IMR-90 (cell line): ENCODE data around the gene SAMD8. TPM values are rescaled to one million over a fixed set of nuclear protein-coding genes. Genes with fewer than 3 reads are reported as not detected.

Experiments
- ATAC-seq: fragments of 200-7000 bp; cut with Tn5 transposase; 2 replicates; pipeline ENCODE4 v1.9.1; 2020; ENCODE audit warnings: low read depth, mild to moderate bottlenecking, moderate library complexity
- BruUV-seq: library from RNA; stranded (reverse); fragments of 400-500 nt; replicated peaks from 2 replicates; lab custom pipeline; 2021; lab: Mats Ljungman, UMichigan
- CTCF ChIA-PET: fragments of 300-600 bp; formaldehyde crosslinking; extraction: SDS; loops from one replicate; lab custom pipeline; 2021; ENCODE audit warnings: antibody characterized with exemption; lab: Yijun Ruan, JAX
- POLR2A ChIA-PET: fragments of 300-600 bp; sonication (Branson Sonifier 250); formaldehyde crosslinking; loops from one replicate; lab custom pipeline; 2022; ENCODE audit warnings: antibody characterized with exemption; ENCODE audit not compliant: unreplicated experiment; lab: Charles Lee
- DNase-seq: peaks from one replicate; pipeline ENCODE4 v3.0.0; 2013
- H2AFZ ChIP-seq: replicated peaks from 2 replicates; pipeline ENCODE3; 2013; ENCODE audit warnings: low read length, mild to moderate bottlenecking; ENCODE audit not compliant: poor library complexity
- H2AK5ac ChIP-seq: 2 replicates; pipeline ENCODE4 v1.6.1; 2013; ENCODE audit warnings: low read depth, low read length, inconsistent platforms
- H2AK9ac ChIP-seq: replicated peaks from 2 replicates; pipeline ENCODE3; 2013; ENCODE audit warnings: mild to moderate bottlenecking, low read depth, low read length, moderate library complexity; ENCODE audit not compliant: poor library complexity
- H2BK120ac ChIP-seq: 2 replicates; pipeline ENCODE4 v1.6.1; 2013; ENCODE audit warnings: low read depth, low read length, inconsistent platforms
- H2BK15ac ChIP-seq: 3 replicates; pipeline ENCODE4 v1.6.1; 2013; ENCODE audit warnings: low read depth, low read length, inconsistent platforms
- H2BK20ac ChIP-seq: 2 replicates; pipeline ENCODE4 v1.6.1; 2013; ENCODE audit warnings: low read depth, mild to moderate bottlenecking, inconsistent platforms, low read length, moderate library complexity
- H2BK5ac ChIP-seq: 2 replicates; pipeline ENCODE4 v1.6.1; 2013; ENCODE audit warnings: mild to moderate bottlenecking, low read depth, low read length, inconsistent platforms; ENCODE audit not compliant: poor library complexity, severe bottlenecking
- H3K14ac ChIP-seq: replicated peaks from 2 replicates; pipeline ENCODE4 v1.6.1; 2013; ENCODE audit warnings: low read depth, low read length, inconsistent platforms
- H3K18ac ChIP-seq: 2 replicates; pipeline ENCODE4 v1.6.1; 2013; ENCODE audit warnings: low read depth, low read length, control low read depth
- H3K23ac ChIP-seq: 2 replicates; pipeline ENCODE4 v1.6.1; 2013; ENCODE audit warnings: low read depth, low read length, inconsistent platforms
- H3K27ac ChIP-seq: 2 replicates; pipeline ENCODE4 v1.5.1; 2013; ENCODE audit warnings: mild to moderate bottlenecking, control low read depth, low read length; ENCODE audit not compliant: insufficient read depth
- H3K27me3 ChIP-seq: 2 replicates; pipeline ENCODE4 v1.6.1; 2013; ENCODE audit warnings: low read length; ENCODE audit not compliant: control insufficient read depth, insufficient read depth
- H3K36me3 ChIP-seq: 2 replicates; pipeline ENCODE4 v1.6.1; 2013; ENCODE audit warnings: low read length, mixed read lengths; ENCODE audit not compliant: control insufficient read depth, insufficient read depth
- H3K4ac ChIP-seq: 2 replicates; pipeline ENCODE4 v1.6.1; 2013; ENCODE audit warnings: low read depth, low read length, inconsistent platforms
- H3K4me1 ChIP-seq: 2 replicates; pipeline ENCODE4 v1.6.1; 2013; ENCODE audit warnings: low read length, mixed read lengths; ENCODE audit not compliant: control insufficient read depth, insufficient read depth
- H3K4me2 ChIP-seq: 2 replicates; pipeline ENCODE4 v1.6.1; 2013; ENCODE audit warnings: low read depth, mild to moderate bottlenecking, control low read depth, low read length, moderate library complexity
- H3K4me3 ChIP-seq: 2 replicates; pipeline ENCODE4 v1.5.1; 2013; ENCODE audit warnings: low read depth, mild to moderate bottlenecking, control low read depth, low read length, moderate library complexity; ENCODE audit not compliant: insufficient read depth
- H3K56ac ChIP-seq: 2 replicates; pipeline ENCODE4 v1.6.1; 2013; ENCODE audit warnings: low read length, inconsistent platforms; ENCODE audit not compliant: insufficient read depth; ENCODE audit errors: extremely low read depth
- H3K79me1 ChIP-seq, 2 experiments: 2 replicates each; pipeline ENCODE4 v1.6.1; 2013; ENCODE audit warnings: low read length in 2 of 2, inconsistent platforms in 1 of 2, low read depth in 1 of 2
- H3K9ac ChIP-seq: 2 replicates; pipeline ENCODE4 v1.6.1; 2013; ENCODE audit warnings: low read depth, low read length, control low read depth
- H3K9me1 ChIP-seq: 2 replicates; pipeline ENCODE4 v1.6.1; 2013; ENCODE audit warnings: low read length, inconsistent platforms; ENCODE audit not compliant: insufficient read depth
- H3K9me3 ChIP-seq: 2 replicates; pipeline ENCODE4 v1.6.1; 2013; ENCODE audit warnings: low read length; ENCODE audit not compliant: control insufficient read depth, insufficient read depth
- H4K20me1 ChIP-seq: 2 replicates; pipeline ENCODE4 v1.6.1; 2013; ENCODE audit warnings: low read length, inconsistent platforms; ENCODE audit not compliant: insufficient read depth
- H4K5ac ChIP-seq: 2 replicates; pipeline ENCODE4 v1.6.1; 2013; ENCODE audit warnings: mild to moderate bottlenecking, low read depth, low read length, control low read depth
- H4K8ac ChIP-seq, 2 experiments: 2 replicates each; pipeline ENCODE4 v1.6.1; 2013; ENCODE audit warnings: low read depth in 2 of 2, low read length in 2 of 2, control low read depth in 1 of 2, inconsistent platforms in 1 of 2
- H4K91ac ChIP-seq: 2 replicates; pipeline ENCODE4 v1.6.1; 2013; ENCODE audit warnings: low read depth, low read length, inconsistent platforms; ENCODE audit not compliant: insufficient read depth
- BHLHE40 ChIP-seq: fragments of 150-350 bp; IDR thresholded peaks from 2 replicates; pipeline ENCODE4 v1.6.1; 2016; ENCODE audit warnings: mild to moderate bottlenecking, low read depth, low read length
- CTCF ChIP-seq: conservative IDR thresholded peaks from 2 replicates; pipeline ENCODE4 v1.5.1; 2012; ENCODE audit warnings: mild to moderate bottlenecking, low read depth, low read length, improper control_type of control experiment
- MAFK ChIP-seq: IDR thresholded peaks from 2 replicates; pipeline ENCODE4 v1.6.1; 2012; ENCODE audit warnings: low read depth, low read length, improper control_type of control experiment
- MXI1 ChIP-seq: IDR thresholded peaks from 2 replicates; pipeline ENCODE4 v1.6.1; 2012; ENCODE audit warnings: low read depth, mild to moderate bottlenecking, low read length, moderate library complexity, borderline replicate concordance
- RFX5 ChIP-seq: IDR thresholded peaks from 2 replicates; pipeline ENCODE4 v1.8.0; 2012; ENCODE audit warnings: low read depth, mild to moderate bottlenecking, low read length, moderate library complexity
- SMC3 ChIP-seq: fragments of 150-350 bp; IDR thresholded peaks from 2 replicates; pipeline ENCODE4 v1.6.1; 2016; ENCODE audit warnings: low read depth, mild to moderate bottlenecking, antibody characterized with exemption, low read length, moderate library complexity
- WGBS, 2 experiments: methylation state at CpG; one replicate each; pipeline versions ENCODE4 v1.1.5 to v1.1.7; 2013; ENCODE audit warnings: missing lambda C conversion rate in 2 of 2; ENCODE audit not compliant: insufficient read length in 1 of 2; ENCODE audit errors: extremely low coverage in 2 of 2; 5-methylcytosine and 5-hydroxymethylcytosine counted together
- dilution Hi-C: fragments of 300-500 bp; cut with HindIII; formaldehyde crosslinking; loops from one replicate; pipeline ENCODE4 v1.14.3; 2018; ENCODE audit warnings: low sequenced_read_pairs; ENCODE audit not compliant: unreplicated experiment
- in situ Hi-C: fragments of 300-500 bp; cut with MboI; formaldehyde crosslinking; loops from 3 replicates; pipeline ENCODE4 v1.14.3; 2019; ENCODE audit warnings: low sequenced_read_pairs, inconsistent platforms, mixed read lengths
- intact Hi-C: fragments of 100-400 bp; cut with micrococcal nuclease; formaldehyde crosslinking; loops from 2 replicates; pipeline ENCODE4 v1.10.0; 2022
- polyA plus RNA-seq, 3 experiments: library from polyadenylated mRNA; depleted of rRNA; stranded (reverse); fragments of >200 nt; gene quantifications; 2 replicates each; pipeline ENCODE4 v1.2.3, GENCODE V29; 2012; ENCODE audit warnings: low replicate concordance in 1 of 3
- total RNA-seq: library from RNA; depleted of rRNA; stranded (reverse); fragments of >200 nt; gene quantifications from 2 replicates; pipeline ENCODE4 v1.2.3, GENCODE V29; 2012

The SAMD8 gene
- total and polyA plus RNA-seq, 2 of the 4 experiments (the other 2 are of a cell fraction): 10.1 to 28.7 TPM

- H3K14ac ChIP-seq: no peak overlapping the region
- POLR2A ChIA-PET: no interaction called here
- no peak overlapping the region for H3K23ac ChIP-seq
- H3K4me1 ChIP-seq: peaks cover 9% of the 10 kb centered on the region; the same call in 1 of the 2 replicates
- no peaks in the 10 kb centered on the region for H4K20me1 ChIP-seq
- H3K27me3 ChIP-seq: peaks cover 2% of the 10 kb centered on the region; the same call in 1 of the 2 replicates
- peak overlapping the region; percentile 11; the same call in 1 of the 2 replicates for H3K18ac ChIP-seq
- TF ChIP-seq BHLHE40: no peak
- no peak for TF ChIP-seq SMC3
- TF ChIP-seq CTCF: no peak
- TF ChIP-seq MXI1: no peak
- no peak for TF ChIP-seq MAFK
- no peak for TF ChIP-seq RFX5
- H2BK20ac ChIP-seq: no peak overlapping the region
- H4K91ac ChIP-seq: no peak overlapping the region
- H3K4ac ChIP-seq: no peak overlapping the region
- no peak overlapping the region for H3K4me3 ChIP-seq
- dilution Hi-C loops: no loop called here
- H3K27ac ChIP-seq: peak overlapping the region; percentile 38; the same call in 1 of the 2 replicates
- no peak overlapping the region for H2BK5ac ChIP-seq
- no TSS peak for BruUV-seq
- in situ Hi-C loops: no loop called here
- H4K8ac ChIP-seq: no peak overlapping the region
- intact Hi-C loops: no loop called here
- no peak overlapping the region for H2BK15ac ChIP-seq
- DNase-seq (no peak), ATAC-seq (no peak)
- no peaks in the 10 kb centered on the region for H3K79me1 ChIP-seq
- H2AFZ ChIP-seq: no peak overlapping the region
- H3K36me3 ChIP-seq: no peaks in the 10 kb centered on the region
- no peaks in the 10 kb centered on the region for H3K9me1 ChIP-seq
- no peak overlapping the region for H2AK5ac ChIP-seq
- no peak overlapping the region for H3K9ac ChIP-seq
- CTCF ChIA-PET: no interaction called here
- no peak overlapping the region; the same call in 1 of the 2 replicates for H4K5ac ChIP-seq
- H3K4me2 ChIP-seq: peak overlapping the region; percentile 32; the same call in 1 of the 2 replicates
- H2AK9ac ChIP-seq: no peak overlapping the region
- H3K9me3 ChIP-seq: peaks cover 4% of the 10 kb centered on the region
- H2BK120ac ChIP-seq: no peak overlapping the region
- H3K56ac ChIP-seq: no peak overlapping the region
- 93% methylated on average over 5 of the region's 19 CpGs; no CpG with 5 or more reads in 1 of the 2 experiments for WGBS, 2 experiments
Observed at GRCh38 chr10:75084834-75085384, 26.5 kb upstream of the SAMD8 start.
